IPS-15b (cell line): ENCODE results near the gene PAIP2.
"Not testable (repeated sequence)": the region's sequence is repeated elsewhere in the genome, so short reads cannot be mapped to it uniquely, and the experiment has no call there.

ENCODE experiments used
- H3K27me3 ChIP-seq: one replicate; pipeline ENCODE4 v1.6.1; 2013; ENCODE audit warnings: low read length; ENCODE audit not compliant: control insufficient read depth, insufficient read depth
- H3K36me3 ChIP-seq: one replicate; pipeline ENCODE4 v1.6.1; 2013; ENCODE audit warnings: low read length; ENCODE audit not compliant: control insufficient read depth, insufficient read depth
- H3K4me1 ChIP-seq: one replicate; pipeline ENCODE4 v1.6.1; 2013; ENCODE audit warnings: mild to moderate bottlenecking, low read length; ENCODE audit not compliant: control insufficient read depth, insufficient read depth
- H3K4me3 ChIP-seq: one replicate; pipeline ENCODE4 v1.5.1; 2013; ENCODE audit warnings: low read depth, low read length
- H3K9ac ChIP-seq: one replicate; pipeline ENCODE4 v1.6.1; 2013; ENCODE audit warnings: low read depth, mild to moderate bottlenecking, low read length
- H3K9me3 ChIP-seq: one replicate; pipeline ENCODE4 v1.6.1; 2013; ENCODE audit warnings: mild to moderate bottlenecking, low read length; ENCODE audit not compliant: control insufficient read depth, insufficient read depth

Gene PAIP2

GRCh38 chr5:139396691-139397090, 55.0 kb downstream of the PAIP2 start:
- no peaks in the 10 kb centered on the region for H3K9me3 ChIP-seq
- H3K36me3 ChIP-seq = no peaks in the 10 kb centered on the region
- H3K4me3 ChIP-seq = no peak overlapping the region
- H3K27me3 ChIP-seq = peaks cover 19% of the 10 kb centered on the region
- H3K4me1 ChIP-seq = peaks cover 4% of the 10 kb centered on the region
- H3K9ac ChIP-seq = no peak overlapping the region

GRCh38 chr5:139397921-139398320, 56.3 kb downstream of the PAIP2 start:
- Histone ChIP-seq H3K4me1 (peaks cover 3% of the 10 kb centered on the region), H3K27me3 (peaks cover 19% of the 10 kb centered on the region), H3K4me3 (no peak overlapping the region), H3K36me3 (no peaks in the 10 kb centered on the region), H3K9ac (no peak overlapping the region), H3K9me3 (no peaks in the 10 kb centered on the region)

- Histone ChIP-seq H3K9ac (no peak overlapping the region), H3K9me3 (no peaks in the 10 kb centered on the region), H3K4me1 (peaks cover 3% of the 10 kb centered on the region), H3K4me3 (no peak overlapping the region), H3K27me3 (peaks cover 4% of the 10 kb centered on the region), H3K36me3 (no peaks in the 10 kb centered on the region)
Observed at GRCh38 chr5:139399501-139400121, 58.0 kb downstream of the PAIP2 start.

GRCh38 chr5:139401546-139401945, 59.9 kb downstream of the PAIP2 start:
- Histone ChIP-seq H3K27me3 (peaks cover 2% of the 10 kb centered on the region), H3K4me1 (peaks cover 2% of the 10 kb centered on the region), H3K9me3 (no peaks in the 10 kb centered on the region), H3K4me3 (no peak overlapping the region), H3K9ac (no peak overlapping the region), H3K36me3 (no peaks in the 10 kb centered on the region)

- Histone ChIP-seq H3K4me1 (peaks cover 2% of the 10 kb centered on the region), H3K9ac (no peak overlapping the region), H3K27me3 (peaks cover 10% of the 10 kb centered on the region), H3K36me3 (no peaks in the 10 kb centered on the region), H3K4me3 (peak overlapping the region; percentile 77), H3K9me3 (no peaks in the 10 kb centered on the region)
Observed at GRCh38 chr5:139402561-139403158, 61.0 kb downstream of the PAIP2 start.

- Histone ChIP-seq H3K9me3 (no peaks in the 10 kb centered on the region), H3K4me1 (peaks cover 2% of the 10 kb centered on the region), H3K36me3 (no peaks in the 10 kb centered on the region), H3K9ac (no peak overlapping the region), H3K4me3 (peak overlapping the region; percentile 77), H3K27me3 (peaks cover 10% of the 10 kb centered on the region)
Observed at GRCh38 chr5:139403418-139403786, 61.7 kb downstream of the PAIP2 start.

- Histone ChIP-seq H3K4me1 (peaks cover 2% of the 10 kb centered on the region), H3K4me3 (peak within 1 kb of the TSS; percentile 77), H3K9ac (peak within 1 kb of the TSS; percentile 48), H3K9me3 (no peaks in the 10 kb centered on the region), H3K27me3 (peaks cover 10% of the 10 kb centered on the region), H3K36me3 (no peaks in the 10 kb centered on the region)
Observed at GRCh38 chr5:139403787-139404483, 62.3 kb downstream of the PAIP2 start, which contains the start of gene SPATA24. SPATA24 (minus strand) TSS chr5:139404089; CDS start chr5:139404060, 29 bp downstream.

GRCh38 chr5:139404484-139404840, 62.8 kb downstream of the PAIP2 start:
- H3K4me3 ChIP-seq = peak overlapping the region; percentile 77
- H3K4me1 ChIP-seq = peaks cover 2% of the 10 kb centered on the region

GRCh38 chr5:139406963-139407362, 65.3 kb downstream of the PAIP2 start:
- H3K4me3 ChIP-seq = no peak overlapping the region
- no peaks in the 10 kb centered on the region for H3K36me3 ChIP-seq
- H3K9me3 ChIP-seq = no peaks in the 10 kb centered on the region
- H3K27me3 ChIP-seq = peaks cover 10% of the 10 kb centered on the region
- peaks cover 2% of the 10 kb centered on the region for H3K4me1 ChIP-seq
- no peak overlapping the region for H3K9ac ChIP-seq

More at GRCh38 chr5:139404484-139404840, 62.8 kb downstream of the PAIP2 start:
- no peaks in the 10 kb centered on the region for H3K36me3 ChIP-seq
- H3K27me3 ChIP-seq = peaks cover 10% of the 10 kb centered on the region
- no peaks in the 10 kb centered on the region for H3K9me3 ChIP-seq
- H3K9ac ChIP-seq = no peak overlapping the region

GRCh38 chr5:139407517-139407916, 65.9 kb downstream of the PAIP2 start:
- Histone ChIP-seq H3K4me1 (peaks cover 2% of the 10 kb centered on the region), H3K36me3 (no peaks in the 10 kb centered on the region), H3K4me3 (no peak overlapping the region), H3K9ac (no peak overlapping the region), H3K27me3 (peaks cover 10% of the 10 kb centered on the region), H3K9me3 (no peaks in the 10 kb centered on the region)

GRCh38 chr5:139408191-139408590, 66.5 kb downstream of the PAIP2 start:
- no peak overlapping the region for H3K4me3 ChIP-seq
- H3K9me3 ChIP-seq = no peaks in the 10 kb centered on the region
- H3K9ac ChIP-seq = no peak overlapping the region
- H3K27me3 ChIP-seq = peaks cover 10% of the 10 kb centered on the region
- peaks cover 2% of the 10 kb centered on the region for H3K4me1 ChIP-seq
- H3K36me3 ChIP-seq = no peaks in the 10 kb centered on the region

- not testable (repeated sequence) for H3K9me3 ChIP-seq, H3K36me3 ChIP-seq, H3K4me1 ChIP-seq, H3K4me3 ChIP-seq, H3K9ac ChIP-seq
- H3K27me3 ChIP-seq = peaks cover 10% of the 10 kb centered on the region
Observed at GRCh38 chr5:139409116-139409515, 67.5 kb downstream of the PAIP2 start.
